Posterior cingulate gyrus (tissue), 11 donors: Measurements from ENCODE around the gene SCML2.
"Not testable (repeated sequence)": the region's sequence is repeated elsewhere in the genome, so short reads cannot be mapped to it uniquely, and the experiment has no call there.

ENCODE experiments used
- DNase-seq, 10 donors: peaks; one replicate each; pipeline versions ENCODE4 v3.0.0 to v3.0.0-alpha.2; 2020 to 2021; ENCODE audit warnings: mixed read lengths in 3 of 10
- intact Hi-C: fragments of 100-400 bp; cut with DNase I; formaldehyde crosslinking; loops from one replicate; pipeline ENCODE4 v1.15.1; 2023

The SCML2 gene

GRCh38 chrX:18354369-18355223 lies at the start of gene SCML2:
Gene SCML2, minus strand, starts transcription at chrX:18354688. Its CDS starts 20,617 bp downstream, at chrX:18334071.
- peak in 8 of 10 donors; percentile 24 to 93 (median 38) for DNase-seq
- intact Hi-C loops, result no loop called here

- DNase-seq, result no peak
- intact Hi-C loops, result no loop called here
Measured at GRCh38 chrX:18401848-18402213, 47.3 kb upstream of the SCML2 start.

GRCh38 chrX:18394477-18394876 lies 40.0 kb upstream of the SCML2 start:
- peak in 1 of 10 donors; percentile 5 for DNase-seq
- intact Hi-C loops, result loop anchor here (5.0 kb wide), 1 partner anchor 508 kb away; no protein-coding TSS in a partner anchor

- intact Hi-C loops, result loop anchor here (1.0 to 5.0 kb wide), 2 partner anchors 511 to 943 kb away; no protein-coding TSS in a partner anchor
- peak in 7 of 10 donors; percentile 39 to 89 (median 60) for DNase-seq
Measured at GRCh38 chrX:18390941-18391538, 36.6 kb upstream of the SCML2 start.

GRCh38 chrX:18389966-18390365 lies 35.5 kb upstream of the SCML2 start:
- intact Hi-C loops, result loop anchor here (5.0 kb wide), 1 partner anchor 512 kb away; no protein-coding TSS in a partner anchor
- no peak for DNase-seq

GRCh38 chrX:18377796-18378195 lies 23.3 kb upstream of the SCML2 start:
- no peak for DNase-seq

GRCh38 chrX:18375131-18375805 lies 20.8 kb upstream of the SCML2 start:
- intact Hi-C loops, result loop anchor here (5.0 kb wide), 1 partner anchor 588 kb away; no protein-coding TSS in a partner anchor

More at GRCh38 chrX:18377796-18378195, 23.3 kb upstream of the SCML2 start:
- intact Hi-C loops, result loop anchor here (5.0 kb wide), 1 partner anchor 590 kb away; no protein-coding TSS in a partner anchor

GRCh38 chrX:18369096-18369495 lies 14.6 kb upstream of the SCML2 start:
- DNase-seq, intact Hi-C loops: not testable (repeated sequence)

More at GRCh38 chrX:18375131-18375805, 20.8 kb upstream of the SCML2 start:
- DNase-seq, result not testable (repeated sequence)

GRCh38 chrX:18368402-18368801 lies 13.9 kb upstream of the SCML2 start:
- intact Hi-C loops, result no loop called here
- no peak for DNase-seq

- intact Hi-C loops, result no loop called here
- no peak for DNase-seq
Measured at GRCh38 chrX:18360867-18361266, 6.4 kb upstream of the SCML2 start.

GRCh38 chrX:18353931-18354368 lies 538 bp downstream of the SCML2 start:
- peak in 3 of 10 donors; percentile 1 to 79 (median 9) for DNase-seq
- intact Hi-C loops, result no loop called here

GRCh38 chrX:18351784-18352183 lies 2.7 kb downstream of the SCML2 start:
- intact Hi-C loops, result no loop called here
- DNase-seq, result no peak

- intact Hi-C loops, result no loop called here
- no peak for DNase-seq
Measured at GRCh38 chrX:18348047-18348446, 6.4 kb downstream of the SCML2 start.

GRCh38 chrX:18309401-18309800 lies 45.1 kb downstream of the SCML2 start:
- DNase-seq, result no peak
- intact Hi-C loops, result no loop called here

- intact Hi-C loops, result no loop called here
- DNase-seq, result no peak
Measured at GRCh38 chrX:18297251-18297650, 57.2 kb downstream of the SCML2 start.

- no peak for DNase-seq
- intact Hi-C loops, result no loop called here
Measured at GRCh38 chrX:18294893-18295292, 59.6 kb downstream of the SCML2 start.

- no peak for DNase-seq
- intact Hi-C loops, result no loop called here
Measured at GRCh38 chrX:18291006-18291545, 63.4 kb downstream of the SCML2 start.

- no peak for DNase-seq
- intact Hi-C loops, result no loop called here
Measured at GRCh38 chrX:18290200-18290599, 64.3 kb downstream of the SCML2 start.

GRCh38 chrX:18288716-18289115 lies 65.8 kb downstream of the SCML2 start:
- DNase-seq, result no peak
- intact Hi-C loops, result no loop called here

GRCh38 chrX:18286322-18286831 lies 68.1 kb downstream of the SCML2 start:
- intact Hi-C loops, result no loop called here
- no peak for DNase-seq
